H9 (cell line): ENCODE results near the gene EDN1. TPM values are rescaled to one million over a fixed set of nuclear protein-coding genes. Genes with fewer than 3 reads are reported as not detected.

ENCODE experiments used
- DNase-seq: peaks from one replicate; pipeline ENCODE4 v3.0.0-alpha.2; 2017
- H2AFZ ChIP-seq: one replicate; pipeline ENCODE4 v1.6.1; 2013; ENCODE audit warnings: mild to moderate bottlenecking, low read length, control low read depth, moderate library complexity
- H2AK5ac ChIP-seq: 2 replicates; pipeline ENCODE4 v1.6.1; 2013; ENCODE audit warnings: low read length, control low read depth, mixed read lengths; ENCODE audit not compliant: insufficient read length
- H2BK120ac ChIP-seq: one replicate; pipeline ENCODE4 v1.6.1; 2013; ENCODE audit warnings: low read depth, mild to moderate bottlenecking, low read length, control low read depth, inconsistent platforms; ENCODE audit not compliant: poor library complexity, severe bottlenecking
- H2BK12ac ChIP-seq: 2 replicates; pipeline ENCODE4 v1.6.1; 2013; ENCODE audit warnings: low read length, control low read depth, mixed read lengths, low read depth; ENCODE audit not compliant: insufficient read length
- H2BK15ac ChIP-seq: 2 replicates; pipeline ENCODE4 v1.6.1; 2013; ENCODE audit warnings: low read depth, low read length, control low read depth
- H2BK20ac ChIP-seq: one replicate; pipeline ENCODE4 v1.6.1; 2013; ENCODE audit warnings: low read depth, mild to moderate bottlenecking, low read length, control low read depth, inconsistent platforms; ENCODE audit not compliant: poor library complexity, severe bottlenecking
- H2BK5ac ChIP-seq: 2 replicates; pipeline ENCODE4 v1.6.1; 2013; ENCODE audit warnings: low read length, control low read depth, mixed read lengths; ENCODE audit not compliant: insufficient read length
- H3K14ac ChIP-seq: 2 replicates; pipeline ENCODE4 v1.6.1; 2013; ENCODE audit warnings: low read length, control low read depth; ENCODE audit not compliant: insufficient read depth
- H3K18ac ChIP-seq: 2 replicates; pipeline ENCODE4 v1.6.1; 2013; ENCODE audit warnings: low read depth, mild to moderate bottlenecking, mixed read lengths, low read length, control low read depth; ENCODE audit not compliant: insufficient read length
- H3K23ac ChIP-seq: 2 replicates; pipeline ENCODE4 v1.6.1; 2013; ENCODE audit warnings: low read length, control low read depth, mixed read lengths, low read depth; ENCODE audit not compliant: insufficient read length
- H3K23me2 ChIP-seq: 2 replicates; pipeline ENCODE4 v1.6.1; 2013; ENCODE audit warnings: low read depth, mild to moderate bottlenecking, mixed read lengths, low read length, control low read depth; ENCODE audit not compliant: insufficient read length, poor library complexity, severe bottlenecking
- H3K27ac ChIP-seq: 2 replicates; pipeline ENCODE4 v1.5.1; 2013; ENCODE audit warnings: low read length, control low read depth, mixed read lengths, low read depth; ENCODE audit not compliant: insufficient read length
- H3K27me3 ChIP-seq: 2 replicates; pipeline ENCODE4 v1.6.1; 2013; ENCODE audit warnings: low read length, control low read depth, inconsistent platforms; ENCODE audit not compliant: insufficient read depth
- H3K4ac ChIP-seq: 2 replicates; pipeline ENCODE4 v1.6.1; 2013; ENCODE audit warnings: low read depth, mild to moderate bottlenecking, control low read depth, inconsistent platforms, low read length, moderate library complexity
- H3K4me1 ChIP-seq: 2 replicates; pipeline ENCODE4 v1.6.1; 2013; ENCODE audit warnings: low read length, control low read depth, inconsistent platforms; ENCODE audit not compliant: insufficient read depth
- H3K4me2 ChIP-seq: 2 replicates; pipeline ENCODE4 v1.6.1; 2013; ENCODE audit warnings: low read length, control low read depth, mixed read lengths; ENCODE audit not compliant: insufficient read length, insufficient read depth
- H3K56ac ChIP-seq: 2 replicates; pipeline ENCODE4 v1.6.1; 2013; ENCODE audit warnings: low read depth, mild to moderate bottlenecking, mixed read lengths, low read length, control low read depth; ENCODE audit not compliant: insufficient read length
- H3K79me1 ChIP-seq: 2 replicates; pipeline ENCODE4 v1.6.1; 2013; ENCODE audit warnings: low read depth, mild to moderate bottlenecking, moderate library complexity, low read length, control low read depth, inconsistent platforms; ENCODE audit not compliant: insufficient read depth, poor library complexity, severe bottlenecking
- H3K79me2 ChIP-seq: 2 replicates; pipeline ENCODE4 v1.6.1; 2013; ENCODE audit warnings: low read length, control low read depth, inconsistent platforms; ENCODE audit not compliant: insufficient read depth
- H3K9ac ChIP-seq: 2 replicates; pipeline ENCODE4 v1.6.1; 2013; ENCODE audit warnings: low read length, control low read depth, mixed read lengths; ENCODE audit not compliant: insufficient read length; ENCODE audit errors: extremely low read depth
- H3K9me3 ChIP-seq: one replicate; pipeline ENCODE4 v1.6.1; 2013; ENCODE audit warnings: low read depth, low read length, inconsistent platforms; ENCODE audit not compliant: control insufficient read depth
- H3T11ph ChIP-seq: one replicate; pipeline ENCODE4 v1.6.1; 2013; ENCODE audit warnings: mild to moderate bottlenecking, low read length, control low read depth, inconsistent platforms
- H4K20me1 ChIP-seq: one replicate; pipeline ENCODE4 v1.6.1; 2013; ENCODE audit not compliant: control insufficient read depth, insufficient read length, insufficient read depth
- H4K5ac ChIP-seq: 2 replicates; pipeline ENCODE4 v1.6.1; 2013; ENCODE audit warnings: low read depth, mild to moderate bottlenecking, mixed read lengths, low read length, control low read depth; ENCODE audit not compliant: insufficient read length
- H4K8ac ChIP-seq: replicated peaks from 2 replicates; pipeline ENCODE4 v1.6.1; 2013; ENCODE audit warnings: low read length, control low read depth, mixed read lengths, low read depth; ENCODE audit not compliant: insufficient read length
- H4K91ac ChIP-seq: 2 replicates; pipeline ENCODE4 v1.6.1; 2013; ENCODE audit warnings: low read depth, mild to moderate bottlenecking, moderate library complexity, mixed read lengths, low read length, control low read depth; ENCODE audit not compliant: insufficient read length
- H3K27ac Mint-ChIP-seq, 3 experiments: 2 replicates in 2 of 3; 3 replicates in 1 of 3; pipeline ENCODE4 v1.8.0; 2020 to 2021; ENCODE audit warnings: mixed read lengths in 3 of 3, mild to moderate bottlenecking in 1 of 3, moderate library complexity in 1 of 3
- H3K27me3 Mint-ChIP-seq: 2 replicates; pipeline ENCODE4 v1.8.0; 2021; ENCODE audit warnings: low read depth, mild to moderate bottlenecking, moderate library complexity, mixed read lengths
- H3K36me3 Mint-ChIP-seq, 3 experiments: 2 replicates in 2 of 3; 3 replicates in 1 of 3; pipeline ENCODE4 v1.8.0; 2020 to 2021; ENCODE audit warnings: low read depth in 3 of 3, mixed read lengths in 3 of 3; ENCODE audit not compliant: insufficient read depth in 1 of 3
- H3K4me1 Mint-ChIP-seq, 2 experiments: 2 replicates each; pipeline ENCODE4 v1.8.0; 2020; ENCODE audit warnings: mixed read lengths in 2 of 2
- H3K4me3 Mint-ChIP-seq, 2 experiments: 2 replicates in 1 of 2; 3 replicates in 1 of 2; pipeline ENCODE4 v1.8.0; 2020 to 2021; ENCODE audit warnings: mild to moderate bottlenecking in 2 of 2, mixed read lengths in 2 of 2, moderate library complexity in 1 of 2
- H3K9me3 Mint-ChIP-seq, 2 experiments: 2 replicates in 1 of 2; 3 replicates in 1 of 2; pipeline ENCODE4 v1.8.0; 2020; ENCODE audit warnings: mild to moderate bottlenecking in 2 of 2, mixed read lengths in 2 of 2, moderate library complexity in 1 of 2
- CTCF ChIP-seq: fragments of 200-600 bp; sonication (generic); conservative IDR thresholded peaks from 3 replicates; pipeline ENCODE4 v1.8.0; 2021; ENCODE audit warnings: antibody characterized with exemption, mild to moderate bottlenecking
- WGBS: extraction: QIAGEN DNeasy Blood & Tissue Kit; methylation state at CpG from one replicate; pipeline ENCODE4 v1.1.7; 2013; ENCODE audit warnings: missing lambda C conversion rate, low lambda C conversion rate, mixed read lengths; ENCODE audit not compliant: insufficient read length; ENCODE audit errors: extremely low coverage; 5-methylcytosine and 5-hydroxymethylcytosine counted together
- total RNA-seq: library from RNA; stranded (reverse); gene quantifications from 2 replicates; pipeline ENCODE4 v1.2.1, GENCODE V29; 2021

Gene EDN1
- total RNA-seq, 1 experiment from 2014 or later, result 2.1 TPM

DNA sequence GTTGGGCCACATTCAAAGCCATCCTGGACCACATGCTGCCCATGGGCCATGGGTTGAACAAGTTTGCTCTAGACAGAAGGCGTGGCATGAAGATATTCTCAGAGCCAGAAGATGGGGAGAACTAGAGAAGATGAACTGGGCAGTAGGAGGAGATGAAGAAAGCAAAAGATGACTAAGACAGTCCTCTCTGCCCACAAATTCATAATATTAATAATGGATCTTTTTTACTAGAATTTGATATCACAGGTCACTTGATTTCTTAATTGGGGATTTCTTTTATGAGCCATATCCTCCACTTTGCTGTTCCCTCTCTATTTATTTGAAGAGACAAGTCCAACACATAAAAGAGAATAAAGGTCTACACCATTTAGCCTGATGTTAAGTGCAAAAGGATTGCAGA is 25.5 kb upstream of the EDN1 start:
- Histone ChIP-seq H2BK120ac (no peak overlapping the region), H2BK15ac (no peak overlapping the region), H3K9ac (no peak overlapping the region), H3K23me2 (no peaks in the 10 kb centered on the region), H2BK20ac (no peak overlapping the region), H4K91ac (no peak overlapping the region), H3K14ac (no peak overlapping the region), H3K79me1 (no peaks in the 10 kb centered on the region), H3K4me2 (no peak overlapping the region), H3K56ac (no peak overlapping the region), H3T11ph (no peak overlapping the region), H3K18ac (no peak overlapping the region), H3K79me2 (no peaks in the 10 kb centered on the region), H2AK5ac (no peak overlapping the region), H3K27ac (no peak overlapping the region), H3K4ac (no peak overlapping the region), H4K5ac (no peak overlapping the region), H3K23ac (no peak overlapping the region), H3K27me3 (no peaks in the 10 kb centered on the region), H2BK12ac (no peak overlapping the region), H3K9me3 (no peaks in the 10 kb centered on the region), H4K20me1 (no peaks in the 10 kb centered on the region), H2BK5ac (no peak overlapping the region), H2AFZ (no peak overlapping the region), H4K8ac (no peak overlapping the region), H3K4me1 (no peaks in the 10 kb centered on the region)
- Mint-ChIP-seq H3K4me1 (no peaks in the 10 kb centered on the region), H3K4me3 (no peak overlapping the region), H3K27me3 (no peaks in the 10 kb centered on the region), H3K36me3 (no peaks in the 10 kb centered on the region), H3K27ac (no peak overlapping the region), H3K9me3 (no peaks in the 10 kb centered on the region)
- no peak for TF ChIP-seq CTCF
- DNase-seq, result no peak
- no CpG with 5 or more reads among the region's 1 CpG for WGBS
